GM12892 (cell line): ENCODE measurements around the gene UBE2L3.

ENCODE experiments used
- POLR2A ChIP-seq: IDR thresholded peaks from 2 replicates; pipeline ENCODE4 v1.6.1; 2011; ENCODE audit warnings: low read depth, low read length, control low read depth
- POLR2AphosphoS5 ChIP-seq: IDR thresholded peaks from 2 replicates; pipeline ENCODE4 v1.6.1; 2011; ENCODE audit warnings: low read depth, low read length, control low read depth
- TAF1 ChIP-seq: IDR thresholded peaks from 2 replicates; pipeline ENCODE4 v1.6.1; 2011; ENCODE audit warnings: low read depth, mild to moderate bottlenecking, control low read depth, low read length, borderline replicate concordance

DNA sequence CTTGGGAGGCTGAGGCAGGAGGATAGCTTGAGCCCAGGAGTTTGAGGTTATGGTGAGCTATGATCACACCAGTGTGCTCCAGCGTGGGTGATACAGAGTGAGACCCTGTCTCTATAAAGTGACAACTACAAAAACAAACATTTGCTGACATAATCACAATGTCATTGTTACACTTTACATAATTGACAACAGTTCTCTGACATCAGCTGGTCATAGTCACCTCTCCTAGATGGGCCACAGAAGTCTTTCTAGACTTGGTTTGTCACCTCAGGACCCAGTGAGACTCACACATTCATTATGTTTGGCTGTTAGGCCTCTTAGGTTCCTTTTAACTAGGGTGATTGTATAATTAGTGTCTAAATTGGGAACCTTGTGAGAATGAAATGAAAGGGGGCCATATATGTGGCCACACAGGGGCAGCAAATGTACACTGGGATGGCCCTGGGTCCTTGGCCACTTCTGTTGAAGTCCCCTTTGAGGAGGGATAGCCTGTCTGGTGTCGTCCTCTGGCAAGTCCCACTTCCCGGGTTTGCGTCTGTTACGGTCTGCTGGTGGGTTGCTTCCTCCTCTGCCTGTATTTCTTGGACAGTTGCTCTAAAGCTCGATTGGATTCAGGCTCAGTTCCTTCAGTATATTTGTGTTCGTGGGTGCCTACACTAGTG lies 92.5 kb downstream of the UBE2L3 start:
- TF ChIP-seq TAF1 (no peak), POLR2A (no peak), POLR2AphosphoS5 (no peak)
